Measurements from ENCODE around the gene BTBD6.

DNA sequence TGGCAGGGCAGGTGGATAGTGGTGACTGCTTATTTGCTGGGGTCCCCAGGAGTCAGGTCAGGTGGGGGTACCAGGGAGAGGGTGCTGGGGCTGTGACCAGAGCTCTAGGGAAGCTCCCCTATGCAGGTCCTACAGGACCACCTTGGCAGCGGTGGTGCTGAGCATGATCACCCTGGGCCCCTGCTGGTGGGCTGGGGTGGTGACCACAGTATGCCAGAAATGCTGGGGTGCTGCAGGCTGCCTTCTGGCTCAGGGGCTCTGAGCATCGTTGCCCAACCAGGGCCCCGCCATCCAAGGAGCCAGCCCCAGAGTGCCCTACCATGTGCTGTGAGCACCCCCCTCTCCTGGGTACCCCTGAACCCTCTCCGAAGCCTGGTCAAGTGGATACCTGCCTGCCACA lies 49.7 kb upstream of the BTBD6 start:
- TF ChIP-seq ELF4 (IDR thresholded peaks at IDR 0.05) (no peak), SUZ12 (IDR thresholded peaks at IDR 0.05) (no peak), FOXM1 (IDR thresholded peaks at IDR 0.05; ENCODE audit: borderline replicate concordance) (no peak), ZNF384 (IDR thresholded peaks at IDR 0.05) (no peak), FOXK2 (IDR thresholded peaks at IDR 0.05) (no peak)

Measured in HEK293T (cell line).